Measurements from ENCODE around the gene C1orf35.

- TF ChIP-seq CTCF (IDR thresholded peaks at IDR 0.05) = no peak
- no peak for TF ChIP-seq POLR2AphosphoS5 (IDR thresholded peaks at IDR 0.05)
Measured at GRCh38 chr1:228105996-228106799, 3.1 kb upstream of the C1orf35 start.
